OCI-LY7 (cell line): Measurements from ENCODE around the gene ARHGEF38. TPM values are rescaled to one million over a fixed set of nuclear protein-coding genes. Genes with fewer than 3 reads are reported as not detected.

Experiments used
- BruUV-seq: library from RNA; stranded (reverse); fragments of 400-500 nt; replicated peaks from 2 replicates; lab custom pipeline; 2021; lab: Mats Ljungman, UMichigan
- CTCF ChIA-PET: fragments of 300-600 bp; sonication (Branson Sonifier 250); formaldehyde crosslinking; loops from one replicate; lab custom pipeline; 2022; ENCODE audit warnings: antibody characterized with exemption; ENCODE audit not compliant: unreplicated experiment; lab: Charles Lee
- POLR2A ChIA-PET: fragments of 300-600 bp; sonication (Branson Sonifier 250); formaldehyde crosslinking; loops from one replicate; lab custom pipeline; 2022; ENCODE audit warnings: antibody characterized with exemption; lab: Charles Lee
- DNase-seq: peaks from one replicate; pipeline ENCODE4 v3.0.0-alpha.2; 2015; ENCODE audit warnings: low spot score
- H2AFZ ChIP-seq: fragments of 200-600 bp; sonication (generic), shearing (Covaris generic); 2 replicates; pipeline ENCODE4 v1.6.1; 2014; ENCODE audit warnings: mild to moderate bottlenecking, antibody characterized with exemption, low read length, moderate library complexity
- H3K27ac ChIP-seq: fragments of 200-600 bp; sonication (generic); 2 replicates; pipeline ENCODE4 v1.5.1; 2014; ENCODE audit warnings: mixed run types, low read depth, mild to moderate bottlenecking, moderate library complexity, low read length, inconsistent platforms; ENCODE audit not compliant: poor library complexity, severe bottlenecking
- H3K36me3 ChIP-seq: fragments of 200-600 bp; sonication (generic); 2 replicates; pipeline ENCODE4 v1.6.1; 2014; ENCODE audit warnings: mild to moderate bottlenecking, antibody characterized with exemption, low read length, moderate library complexity, mixed read lengths; ENCODE audit not compliant: insufficient read depth
- H3K4me1 ChIP-seq: fragments of 200-600 bp; sonication (generic); 2 replicates; pipeline ENCODE4 v1.5.1; 2014; ENCODE audit warnings: mild to moderate bottlenecking, low read length; ENCODE audit not compliant: insufficient read depth, poor library complexity, severe bottlenecking
- H3K4me2 ChIP-seq: fragments of 200-600 bp; sonication (generic); 2 replicates; pipeline ENCODE4 v1.6.1; 2014; ENCODE audit warnings: mild to moderate bottlenecking, low read length
- H3K4me3 ChIP-seq: fragments of 200-600 bp; sonication (generic); 2 replicates; pipeline ENCODE4 v1.5.1; 2014; ENCODE audit warnings: mild to moderate bottlenecking, low read depth, low read length; ENCODE audit not compliant: poor library complexity, severe bottlenecking
- H3K79me2 ChIP-seq: fragments of 200-600 bp; sonication (generic); 2 replicates; pipeline ENCODE4 v1.6.1; 2016; ENCODE audit warnings: low read depth, mild to moderate bottlenecking, low read length, moderate library complexity, mixed read lengths; ENCODE audit not compliant: insufficient read depth
- H3K9me2 ChIP-seq: fragments of 200-600 bp; sonication (generic); 2 replicates; pipeline ENCODE4 v1.6.1; 2016; ENCODE audit warnings: mild to moderate bottlenecking, low read length, mixed read lengths; ENCODE audit not compliant: insufficient read depth
- H3K9me3 ChIP-seq: fragments of 200-600 bp; sonication (generic); 2 replicates; pipeline ENCODE4 v1.6.1; 2014; ENCODE audit warnings: mild to moderate bottlenecking, mixed run types, low read length, mixed read lengths
- H4K20me1 ChIP-seq: fragments of 200-600 bp; sonication (generic); 2 replicates; pipeline ENCODE4 v1.6.1; 2014; ENCODE audit warnings: mild to moderate bottlenecking, antibody characterized with exemption, low read length, moderate library complexity, mixed read lengths; ENCODE audit not compliant: insufficient read depth
- EZH2phosphoT487 ChIP-seq: fragments of 200-600 bp; sonication (generic); IDR thresholded peaks from 2 replicates; pipeline ENCODE4 v1.6.1; 2018; ENCODE audit warnings: low read depth, borderline replicate concordance, mild to moderate bottlenecking, mixed run types, antibody characterized with exemption, low read length, moderate library complexity, mixed read lengths
- intact Hi-C: fragments of 100-400 bp; cut with micrococcal nuclease; formaldehyde crosslinking; loops from one replicate; pipeline ENCODE4 v1.10.0; 2022; ENCODE audit not compliant: unreplicated experiment
- total RNA-seq, 2 experiments: library from RNA; depleted of rRNA in 1 of 2; stranded (reverse); fragments of >200 nt in 1 of 2; shearing (Covaris generic) in 1 of 2; gene quantifications; 2 replicates each; pipeline ENCODE4 v1.2.3, GENCODE V29; 2014 to 2022
- TF ChIP-seq, protein P1 (sequence below): fragments of 200-600 bp; sonication (generic); conservative IDR thresholded peaks from 2 replicates; pipeline ENCODE4 v1.5.1; 2014; ENCODE audit warnings: mild to moderate bottlenecking, antibody characterized with exemption, low read length, moderate library complexity, mixed read lengths

The ARHGEF38 gene
- total RNA-seq, 2 experiments from 2014 or later: not detected

DNA sequence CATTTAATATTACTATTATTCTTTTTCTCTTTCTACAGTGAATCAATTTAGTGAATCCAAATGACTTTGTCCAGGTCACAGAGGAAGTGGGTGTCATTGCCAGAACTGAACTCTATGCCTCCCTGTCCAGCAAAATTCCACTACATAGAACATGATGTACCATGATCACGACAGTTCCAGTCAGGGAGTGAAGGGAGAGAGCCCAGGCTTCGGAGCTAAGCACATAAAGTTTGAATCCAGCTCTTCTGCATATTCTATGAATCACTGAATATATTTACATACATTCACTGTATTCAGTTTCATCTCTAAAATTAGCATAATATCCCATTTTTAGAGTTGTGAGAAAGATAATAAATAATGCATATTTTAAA lies 17.4 kb downstream of the ARHGEF38 start:
- H4K20me1 ChIP-seq: no peaks in the 10 kb centered on the region
- no TSS peak for BruUV-seq
- H3K9me2 ChIP-seq: no peaks in the 10 kb centered on the region
- no peak overlapping the region for H3K4me3 ChIP-seq
- H3K4me2 ChIP-seq: no peak overlapping the region
- TF ChIP-seq, protein P1, sequence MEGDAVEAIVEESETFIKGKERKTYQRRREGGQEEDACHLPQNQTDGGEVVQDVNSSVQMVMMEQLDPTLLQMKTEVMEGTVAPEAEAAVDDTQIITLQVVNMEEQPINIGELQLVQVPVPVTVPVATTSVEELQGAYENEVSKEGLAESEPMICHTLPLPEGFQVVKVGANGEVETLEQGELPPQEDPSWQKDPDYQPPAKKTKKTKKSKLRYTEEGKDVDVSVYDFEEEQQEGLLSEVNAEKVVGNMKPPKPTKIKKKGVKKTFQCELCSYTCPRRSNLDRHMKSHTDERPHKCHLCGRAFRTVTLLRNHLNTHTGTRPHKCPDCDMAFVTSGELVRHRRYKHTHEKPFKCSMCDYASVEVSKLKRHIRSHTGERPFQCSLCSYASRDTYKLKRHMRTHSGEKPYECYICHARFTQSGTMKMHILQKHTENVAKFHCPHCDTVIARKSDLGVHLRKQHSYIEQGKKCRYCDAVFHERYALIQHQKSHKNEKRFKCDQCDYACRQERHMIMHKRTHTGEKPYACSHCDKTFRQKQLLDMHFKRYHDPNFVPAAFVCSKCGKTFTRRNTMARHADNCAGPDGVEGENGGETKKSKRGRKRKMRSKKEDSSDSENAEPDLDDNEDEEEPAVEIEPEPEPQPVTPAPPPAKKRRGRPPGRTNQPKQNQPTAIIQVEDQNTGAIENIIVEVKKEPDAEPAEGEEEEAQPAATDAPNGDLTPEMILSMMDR: no peak
- no peak for TF ChIP-seq EZH2phosphoT487
- ChIA-PET POLR2A (no interaction called here), CTCF (no interaction called here)
- H2AFZ ChIP-seq: no peak overlapping the region
- no peaks in the 10 kb centered on the region for H3K36me3 ChIP-seq
- H3K9me3 ChIP-seq: no peaks in the 10 kb centered on the region
- H3K27ac ChIP-seq: no peak overlapping the region
- H3K79me2 ChIP-seq: no peaks in the 10 kb centered on the region
- no peak for DNase-seq
- intact Hi-C loops: no loop called here
- no peaks in the 10 kb centered on the region for H3K4me1 ChIP-seq

DNA sequence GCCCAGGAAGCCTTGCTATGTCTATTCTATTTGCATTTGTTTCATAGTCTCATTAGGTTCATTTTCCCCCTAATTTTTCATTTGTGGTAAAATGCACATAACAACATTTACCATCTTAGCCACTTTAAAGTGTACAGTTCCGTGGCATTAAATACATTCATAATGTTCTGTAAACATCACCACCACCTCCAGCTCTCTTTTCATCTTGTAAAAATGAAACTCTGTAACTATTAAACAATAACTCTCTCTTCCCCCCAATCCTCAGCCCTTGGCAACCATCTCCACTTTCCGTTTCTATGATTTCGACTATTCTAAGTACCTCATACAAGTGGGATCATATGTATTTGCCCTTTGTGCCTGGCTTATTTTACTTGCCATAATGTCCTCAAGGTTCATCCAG lies 19.9 kb downstream of the ARHGEF38 start:
- H4K20me1 ChIP-seq: no peaks in the 10 kb centered on the region
- intact Hi-C loops: no loop called here
- ChIA-PET POLR2A (no interaction called here), CTCF (no interaction called here)
- no peak overlapping the region for H2AFZ ChIP-seq
- no peaks in the 10 kb centered on the region for H3K4me1 ChIP-seq
- no peaks in the 10 kb centered on the region for H3K9me2 ChIP-seq
- no peaks in the 10 kb centered on the region for H3K9me3 ChIP-seq
- no peak overlapping the region for H3K4me2 ChIP-seq
- no peaks in the 10 kb centered on the region for H3K79me2 ChIP-seq
- no peak for DNase-seq
- TF ChIP-seq, protein P1: no peak
- TF ChIP-seq EZH2phosphoT487: no peak
- H3K4me3 ChIP-seq: no peak overlapping the region
- BruUV-seq: no TSS peak
- no peak overlapping the region for H3K27ac ChIP-seq
- no peaks in the 10 kb centered on the region for H3K36me3 ChIP-seq

DNA sequence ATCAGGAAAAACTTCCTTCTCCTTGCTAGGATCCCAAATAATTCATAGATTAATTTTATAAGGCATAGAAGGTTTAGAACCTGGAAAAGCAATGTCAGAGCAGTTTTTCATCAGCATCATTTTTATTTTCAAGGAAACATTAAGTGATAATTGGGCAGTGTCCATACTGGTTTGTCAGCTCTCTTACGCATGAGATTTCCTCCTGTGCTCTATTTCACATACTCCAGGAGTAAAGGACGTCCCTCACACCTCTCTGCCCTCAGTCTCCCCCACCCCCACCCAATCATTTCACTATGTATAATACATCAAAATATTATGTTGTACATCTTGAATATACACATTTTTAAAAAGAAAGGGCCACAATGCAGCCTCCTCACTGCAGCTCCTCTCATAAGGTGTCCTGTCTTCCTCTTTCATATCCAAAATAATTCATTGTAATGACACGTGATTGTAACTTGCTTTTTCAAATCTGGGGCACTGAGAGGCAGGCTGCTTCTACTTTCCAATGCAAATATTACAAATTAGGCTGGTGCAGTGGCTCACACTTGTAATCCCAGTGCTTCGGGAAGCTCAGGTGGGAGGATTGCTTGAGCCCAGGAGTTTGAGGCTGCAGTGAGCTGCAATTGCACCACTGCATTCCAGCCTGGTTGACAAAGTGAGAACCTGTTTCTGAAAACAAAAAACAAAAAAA lies 34.4 kb downstream of the ARHGEF38 start:
- ChIA-PET POLR2A (interaction anchor here (0.6 kb wide), 1 partner anchor 336 kb away, joined by 4 read pairs; no protein-coding TSS in a partner anchor), CTCF (no interaction called here)
- no peaks in the 10 kb centered on the region for H4K20me1 ChIP-seq
- no peaks in the 10 kb centered on the region for H3K36me3 ChIP-seq
- H3K79me2 ChIP-seq: no peaks in the 10 kb centered on the region
- no peak for DNase-seq
- intact Hi-C loops: no loop called here
- no peak for TF ChIP-seq EZH2phosphoT487
- TF ChIP-seq, protein P1: no peak
- no TSS peak for BruUV-seq
- no peaks in the 10 kb centered on the region for H3K9me2 ChIP-seq
- no peaks in the 10 kb centered on the region for H3K9me3 ChIP-seq
- no peak overlapping the region for H3K4me3 ChIP-seq
- H3K27ac ChIP-seq: no peak overlapping the region
- H3K4me1 ChIP-seq: no peaks in the 10 kb centered on the region
- H3K4me2 ChIP-seq: no peak overlapping the region
- no peak overlapping the region for H2AFZ ChIP-seq
